Stimulated activated CD4-positive, alpha-beta T cell treated with anti-CD3 and anti-CD28 coated beads, Interleukin-4, amount 100 ng/mL, for 48 hours (primary cell): ENCODE measurements around the gene IFNW1.
"Not testable (repeated sequence)": the region's sequence is repeated elsewhere in the genome, so short reads cannot be mapped to it uniquely, and the experiment has no call there.

Experiments used
- DNase-seq, 2 donors: peaks; one replicate each; pipeline ENCODE4 v3.0.0-alpha.2; 2020; ENCODE audit warnings: low read depth in 2 of 2

IFNW1 gene

DNA sequence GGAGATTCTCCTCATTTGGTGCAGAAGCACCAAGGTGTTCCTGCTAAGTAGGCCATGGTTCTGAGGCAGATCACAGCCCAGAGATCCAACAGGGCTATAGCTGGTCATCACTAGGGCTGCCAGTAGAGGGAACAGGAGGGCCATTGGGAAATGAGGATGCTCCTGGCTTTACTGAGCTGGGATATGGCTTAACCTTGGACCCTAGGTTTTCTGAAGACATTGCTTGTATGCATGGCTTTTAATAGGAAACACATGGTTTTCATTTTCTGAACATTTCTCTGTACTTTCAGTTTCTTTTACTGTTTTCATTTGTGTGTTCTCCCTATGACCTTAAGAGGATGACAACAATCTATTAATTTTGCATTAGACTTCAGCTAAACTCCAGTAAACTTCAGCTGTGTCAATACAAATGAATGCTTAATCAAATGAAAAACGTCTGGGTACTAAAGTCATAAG is at the start of gene IFNW1:
Gene IFNW1, minus strand, starts transcription at position 406 of the 456 bp plus-strand sequence. Its CDS starts 262 bp downstream, at position 144.
- no peak for DNase-seq

DNA sequence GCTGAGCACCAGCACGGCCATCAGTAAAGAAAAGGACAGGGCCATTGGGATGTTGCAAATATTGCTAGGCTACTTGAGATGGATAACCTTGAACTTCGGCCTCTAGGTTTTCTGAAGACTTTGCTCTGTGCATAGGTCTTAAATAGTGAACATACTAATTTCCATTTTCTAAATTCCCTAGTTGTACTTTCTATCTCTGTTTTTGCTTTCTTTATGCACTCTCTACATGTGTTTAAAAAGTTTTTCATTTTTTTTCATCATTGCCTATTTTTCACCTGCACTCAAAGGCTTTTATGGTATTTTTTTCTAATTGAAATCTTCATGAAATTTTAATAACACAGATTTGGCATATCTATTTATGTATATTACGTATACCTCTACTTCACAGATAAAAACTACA is 45.9 kb upstream of the IFNW1 start, which contains the start of gene IFNA4:
Gene IFNA4, minus strand, starts transcription at position 101 of the 400 bp plus-strand sequence. Its CDS starts 56 bp downstream, at position 45.
- not testable (repeated sequence) for DNase-seq

DNA sequence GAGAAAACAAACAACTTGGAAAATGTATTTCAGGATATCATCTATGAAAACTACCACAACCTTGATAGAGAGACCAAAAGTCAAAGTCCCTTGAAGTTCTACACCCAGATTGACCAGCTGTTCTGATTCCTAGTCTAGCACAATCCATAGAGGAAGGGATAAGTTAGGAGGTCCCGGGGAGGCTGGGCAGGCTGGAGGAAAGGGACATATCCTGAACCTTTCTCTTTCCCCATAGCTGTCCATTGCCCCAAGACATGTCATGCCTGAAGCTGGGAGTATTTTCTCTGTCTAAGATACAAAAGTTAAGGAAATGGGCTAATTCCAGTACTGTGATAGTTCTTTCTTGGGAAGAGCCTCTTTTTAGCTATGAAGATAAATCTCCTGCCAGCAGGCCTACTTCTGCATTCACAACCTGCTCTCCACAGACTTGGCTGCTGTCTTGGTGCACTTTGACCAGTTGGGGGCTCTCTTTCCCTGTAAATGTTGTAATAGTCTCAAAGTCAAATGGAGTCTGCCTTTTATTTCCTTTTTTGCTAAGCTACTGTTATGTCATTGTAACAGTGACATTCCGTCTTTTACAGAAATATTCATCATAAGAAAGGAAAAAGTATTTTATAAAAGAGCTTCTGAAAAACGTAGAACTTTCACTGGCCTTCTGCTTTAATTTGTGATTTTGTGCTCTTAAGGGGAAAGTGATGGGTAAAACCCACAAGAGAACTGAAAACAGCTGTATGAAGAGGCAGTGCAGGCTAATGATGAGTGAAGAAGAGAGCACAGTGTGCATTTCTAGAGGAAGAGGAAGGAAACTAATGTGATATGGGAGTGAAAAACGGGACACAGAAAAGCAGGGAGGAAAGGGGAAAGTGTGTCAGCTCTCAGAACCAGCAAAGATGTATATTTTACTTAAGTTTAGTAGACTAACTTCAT is 41.4 kb upstream of the IFNW1 start:
- not testable (repeated sequence) for DNase-seq

DNA sequence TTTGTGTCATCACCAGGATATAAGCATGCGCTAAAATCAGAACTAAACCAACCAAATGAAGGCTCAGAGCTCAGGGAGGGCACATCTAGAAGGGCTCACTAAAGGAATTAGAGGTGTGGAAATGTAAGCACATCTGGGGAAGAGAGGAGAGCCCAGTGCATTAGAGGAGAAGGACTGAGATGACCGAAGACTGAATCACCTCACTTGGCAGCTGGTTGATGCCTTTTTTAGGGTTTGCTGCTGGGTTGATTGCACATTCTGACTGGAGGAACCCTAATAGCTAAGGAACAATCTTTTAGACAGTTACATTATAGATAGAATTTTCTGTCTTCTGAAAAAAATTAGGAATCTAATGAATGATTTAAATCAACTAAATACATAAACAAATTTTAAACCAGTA is 33.0 kb upstream of the IFNW1 start:
- DNase-seq, result no peak

DNA sequence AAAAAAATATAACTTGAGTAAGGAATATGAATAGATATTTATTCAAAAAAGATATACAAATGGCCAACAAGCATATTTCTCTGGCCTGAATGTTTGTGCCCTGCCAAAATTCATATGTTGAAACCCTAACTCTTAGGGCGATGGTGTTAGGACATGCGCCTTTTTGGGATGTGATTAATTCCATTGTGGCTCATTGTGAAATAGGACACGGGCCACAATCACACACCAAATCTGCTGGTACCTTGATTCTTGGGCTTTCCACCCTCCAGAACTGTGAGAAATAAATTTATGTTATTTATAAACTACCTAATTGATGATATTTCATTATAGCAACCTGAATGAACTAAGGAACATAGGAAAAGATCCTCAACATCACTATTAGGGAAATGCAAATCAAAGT is 30.5 kb upstream of the IFNW1 start:
- no peak for DNase-seq

DNA sequence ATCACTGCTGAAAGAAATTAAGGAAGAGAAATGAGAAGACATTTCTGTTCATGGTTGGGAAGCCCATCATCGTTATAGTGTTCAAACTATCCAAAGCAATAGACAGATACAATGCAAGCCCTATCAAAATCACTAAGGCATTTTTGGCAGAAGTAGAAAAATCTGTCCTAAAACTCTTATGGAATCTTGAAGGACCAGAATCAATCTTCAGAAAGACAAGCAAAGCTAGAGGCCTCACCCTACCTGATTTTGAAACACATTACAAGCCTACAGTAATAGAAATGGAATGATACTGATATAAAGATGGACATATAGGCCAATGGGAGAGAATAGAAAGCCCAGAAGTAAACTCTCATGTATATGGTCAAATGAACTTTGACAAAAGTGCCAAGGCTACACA is 29.7 kb upstream of the IFNW1 start:
- DNase-seq, result no peak

DNA sequence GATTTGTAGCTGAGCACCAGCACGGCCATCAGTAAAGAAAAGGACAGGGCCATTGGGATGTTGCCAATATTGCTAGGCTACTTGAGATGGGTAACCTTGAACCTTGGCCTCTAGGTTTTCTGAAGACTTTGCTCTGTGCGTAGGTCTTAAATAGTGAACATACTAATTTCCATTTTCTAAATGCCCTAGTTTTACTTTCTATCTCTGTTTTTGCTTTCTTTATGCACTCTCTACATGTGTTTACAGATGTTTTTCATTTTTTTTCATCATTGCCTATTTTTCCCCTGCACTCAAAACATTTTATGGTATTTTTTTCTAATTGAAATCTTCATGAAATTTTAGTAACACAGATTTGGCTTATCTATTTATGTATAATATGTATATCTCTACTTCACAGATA is 24.9 kb upstream of the IFNW1 start, which contains the start of gene IFNA21:
Gene IFNA21, minus strand, starts transcription at position 101 of the 400 bp plus-strand sequence. Its CDS starts 48 bp downstream, at position 53.
- DNase-seq, result not testable (repeated sequence)

DNA sequence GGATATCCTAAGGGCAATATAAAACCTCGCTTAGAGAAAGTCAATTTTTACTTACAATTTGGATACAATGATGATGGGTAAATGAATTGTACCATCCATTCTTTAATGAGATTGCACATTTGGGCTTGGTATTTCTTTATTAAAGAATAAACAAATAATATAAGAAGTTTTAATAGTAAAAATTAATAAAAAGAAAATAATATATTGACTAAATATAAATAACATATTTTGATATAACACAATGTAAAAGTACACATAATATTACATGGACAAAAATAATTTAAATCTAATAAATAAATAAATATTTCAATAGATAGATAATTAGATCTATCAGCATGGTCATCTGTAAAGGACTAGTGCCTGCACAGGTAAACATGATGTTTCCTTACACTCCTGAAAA is 23.9 kb upstream of the IFNW1 start:
- no peak for DNase-seq

DNA sequence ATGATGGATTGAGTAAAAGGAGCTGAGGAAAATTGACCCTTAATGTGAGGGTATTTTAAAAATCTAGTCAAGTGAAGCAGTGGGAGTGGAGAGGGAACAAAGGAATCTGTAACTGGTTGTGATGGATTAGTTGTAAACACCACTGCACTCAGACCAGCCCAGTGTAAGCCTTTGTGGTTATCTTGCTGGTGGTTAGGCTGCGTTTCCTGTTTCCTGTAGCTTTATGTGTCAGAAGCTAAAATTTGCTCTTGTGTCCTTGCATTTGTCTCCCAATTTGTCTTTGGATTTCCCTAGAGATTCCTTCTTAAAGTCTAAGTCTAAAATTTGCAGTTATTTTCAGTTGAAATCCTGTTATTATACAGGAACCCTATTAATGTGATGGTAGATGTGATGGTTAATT is 18.5 kb upstream of the IFNW1 start:
- DNase-seq, result no peak

DNA sequence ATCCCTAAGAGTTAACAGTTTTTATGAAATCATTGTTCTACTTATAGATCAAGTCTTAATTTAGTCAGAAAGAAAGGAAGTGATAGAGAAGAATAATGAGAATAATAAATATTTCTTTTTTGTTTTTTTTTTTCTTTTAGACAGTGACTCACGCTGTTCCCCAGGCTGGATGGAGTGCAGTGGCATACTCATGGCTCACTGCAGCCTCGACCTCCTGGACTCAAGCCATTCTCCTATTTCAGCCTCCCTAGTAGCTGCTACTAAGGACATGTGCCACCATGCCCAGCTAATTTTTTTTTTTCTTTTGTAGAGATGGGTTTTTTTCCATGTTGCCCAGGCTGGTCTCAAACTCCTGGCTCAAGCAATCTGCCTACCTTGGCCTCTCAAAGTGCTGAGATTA is 13.9 kb upstream of the IFNW1 start:
- no peak for DNase-seq

DNA sequence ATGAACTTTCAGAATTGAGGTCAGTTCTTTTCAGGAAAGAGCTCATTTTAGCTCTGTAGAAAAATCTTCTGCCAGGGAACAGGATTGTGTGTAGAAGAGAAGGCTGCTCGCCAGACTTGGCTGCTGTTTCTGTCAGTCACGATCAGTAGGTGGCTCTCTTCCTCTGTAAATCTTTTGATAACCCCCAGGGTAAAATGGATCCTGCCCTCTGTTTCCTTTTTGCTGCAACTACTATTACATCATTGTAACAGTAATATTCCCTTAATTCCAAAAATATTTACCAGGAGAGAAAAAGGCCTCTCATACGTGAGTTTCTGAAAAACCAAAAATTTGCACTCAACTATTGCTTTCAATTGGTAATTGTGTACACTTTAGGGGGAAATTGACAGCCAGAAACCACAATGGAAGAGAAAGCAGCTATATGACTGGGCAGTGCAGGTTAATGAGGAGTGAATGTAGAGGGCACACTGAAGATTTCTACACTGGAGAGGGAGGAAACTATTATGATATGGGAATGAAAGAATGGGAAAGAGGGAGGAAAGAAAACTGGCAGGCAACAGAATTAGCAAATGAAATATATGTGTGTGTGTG is 12.5 kb upstream of the IFNW1 start:
- no peak for DNase-seq

DNA sequence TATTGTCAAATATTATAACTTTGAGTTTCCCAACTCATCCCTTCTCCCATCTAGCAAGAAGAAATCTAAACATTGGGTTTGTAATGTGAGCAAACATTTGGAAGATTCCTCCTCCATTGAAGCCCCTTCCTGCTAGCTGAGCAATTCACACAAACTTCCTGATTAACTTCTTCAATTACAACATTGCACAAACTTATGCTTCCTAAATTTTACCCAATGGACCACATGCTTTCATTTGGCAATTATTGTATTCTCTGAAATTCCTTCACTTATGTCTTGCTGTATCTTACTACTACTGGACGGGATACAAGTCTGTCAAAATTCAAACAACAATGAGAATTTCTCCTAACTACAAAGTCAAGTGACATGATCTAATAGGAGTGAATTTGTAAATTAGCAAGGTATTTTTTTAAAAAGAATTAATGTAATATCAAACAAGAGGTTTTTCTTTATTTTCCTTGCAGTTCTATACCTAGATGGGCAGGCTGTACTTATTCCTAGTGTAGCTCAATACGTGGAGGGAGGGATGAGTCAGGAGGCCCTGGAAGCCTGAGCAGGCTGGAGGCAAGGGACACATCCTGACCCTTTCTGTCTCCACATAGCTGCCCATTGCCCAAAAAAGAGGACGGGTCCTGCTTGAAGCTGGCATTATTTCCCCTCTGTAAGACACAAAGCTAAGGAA is 11.8 kb upstream of the IFNW1 start:
- DNase-seq, result no peak

DNA sequence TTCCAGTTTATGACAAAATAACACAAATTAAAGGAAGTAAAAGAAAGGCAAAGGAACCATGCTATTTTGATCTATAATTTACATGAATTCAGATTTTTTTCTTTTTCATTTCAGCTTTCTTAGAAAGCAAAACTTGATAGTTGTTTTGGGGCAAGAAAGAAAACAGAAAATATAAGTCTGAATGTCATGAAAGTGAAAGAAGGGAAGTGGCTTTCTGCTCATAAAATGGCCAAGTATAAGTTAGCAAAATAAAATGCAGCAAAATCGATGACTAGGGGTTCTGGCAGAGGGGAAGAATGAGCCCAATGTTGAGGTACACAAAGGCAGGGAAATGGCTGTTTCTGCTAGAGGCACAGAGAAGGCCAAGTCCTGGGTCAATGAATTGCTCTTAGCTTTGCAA is 3.0 kb upstream of the IFNW1 start:
- DNase-seq, result no peak

DNA sequence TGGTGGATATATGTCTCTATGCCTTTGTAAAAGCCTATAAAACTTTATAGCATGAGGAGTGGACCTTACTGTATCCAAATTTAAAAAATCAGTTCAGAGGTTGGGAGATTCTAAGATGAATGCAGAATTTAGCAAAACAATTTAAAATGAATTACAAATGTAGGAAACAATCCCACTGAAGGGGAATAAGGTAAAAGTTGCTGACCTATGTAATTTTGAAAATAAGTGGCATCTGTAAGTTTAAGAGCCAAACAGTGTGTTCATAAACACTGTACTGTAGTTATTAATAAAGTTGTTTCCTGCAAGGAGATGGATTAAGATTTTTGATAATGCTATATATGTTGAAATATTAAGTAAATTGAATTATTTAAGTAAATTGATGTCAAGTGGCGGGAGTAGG is 4.6 kb downstream of the IFNW1 start:
- no peak for DNase-seq

DNA sequence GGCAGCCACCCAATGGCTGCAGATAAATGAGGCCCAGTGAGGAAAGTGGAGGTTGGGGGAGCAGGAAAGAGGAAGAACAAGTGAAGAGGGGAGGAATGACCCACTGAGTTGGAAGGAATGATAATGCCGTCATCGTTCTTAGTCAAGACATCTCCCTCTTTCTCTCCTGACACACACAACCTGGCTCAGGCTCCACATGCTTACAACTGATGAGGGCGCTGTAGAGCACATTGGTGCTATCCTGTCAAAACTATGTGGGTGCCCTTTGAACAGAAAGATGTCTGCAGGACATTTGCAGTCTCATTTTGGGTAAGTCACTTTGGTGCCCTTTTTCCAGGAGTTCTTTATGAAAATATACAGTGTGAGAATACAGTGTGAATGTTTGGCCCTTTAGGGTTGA is 5.9 kb downstream of the IFNW1 start:
- no peak for DNase-seq

DNA sequence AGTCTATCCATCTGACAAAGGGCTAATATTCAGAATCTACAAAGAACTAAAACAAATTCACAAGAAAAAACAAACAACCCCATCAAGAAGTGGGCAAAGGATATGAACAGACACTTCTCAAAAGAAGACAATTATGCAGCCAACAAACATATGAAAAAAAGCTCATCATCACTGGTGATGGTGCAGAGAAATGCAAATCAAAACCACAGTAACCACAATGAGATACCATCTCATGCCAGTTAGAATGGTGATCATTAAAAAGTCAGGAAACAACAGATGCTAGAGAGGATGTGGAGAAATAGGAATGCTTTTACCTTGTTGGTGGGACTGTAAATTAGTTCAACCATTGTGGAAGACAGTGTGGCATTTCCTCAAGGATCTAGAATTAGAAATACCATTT is 13.4 kb downstream of the IFNW1 start:
- DNase-seq, result not testable (repeated sequence)

DNA sequence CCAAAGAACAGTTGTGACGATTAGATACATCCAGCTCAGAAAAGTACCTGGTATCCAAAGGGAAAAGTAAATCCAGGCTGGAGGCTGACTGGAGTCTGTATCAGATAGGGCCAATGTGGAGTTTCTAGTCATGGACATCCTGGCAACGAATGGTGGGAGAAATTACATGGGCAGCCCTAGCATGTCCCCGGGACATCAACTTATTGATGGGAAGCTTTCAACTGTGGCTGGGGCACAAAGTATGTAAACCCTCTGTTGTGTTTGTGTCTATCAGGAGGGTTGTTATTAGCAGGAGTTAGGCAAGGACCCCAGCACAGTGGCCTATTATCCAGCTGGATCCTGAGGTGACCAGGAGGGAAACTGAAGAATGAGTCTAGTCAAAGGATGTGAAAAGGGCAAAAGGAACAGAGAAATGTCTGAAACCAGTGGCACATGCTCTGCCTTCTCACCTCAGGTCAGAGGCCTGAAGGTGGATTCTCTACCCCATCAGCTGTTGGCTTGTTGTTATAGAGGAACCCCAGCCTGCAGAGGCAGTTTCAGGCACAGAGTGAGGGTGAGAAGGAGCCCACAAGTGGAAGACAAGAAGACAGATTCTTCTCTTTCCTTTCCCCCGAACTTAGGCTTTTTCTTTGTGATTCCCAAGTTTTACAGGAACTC is 19.9 kb downstream of the IFNW1 start:
- no peak for DNase-seq

DNA sequence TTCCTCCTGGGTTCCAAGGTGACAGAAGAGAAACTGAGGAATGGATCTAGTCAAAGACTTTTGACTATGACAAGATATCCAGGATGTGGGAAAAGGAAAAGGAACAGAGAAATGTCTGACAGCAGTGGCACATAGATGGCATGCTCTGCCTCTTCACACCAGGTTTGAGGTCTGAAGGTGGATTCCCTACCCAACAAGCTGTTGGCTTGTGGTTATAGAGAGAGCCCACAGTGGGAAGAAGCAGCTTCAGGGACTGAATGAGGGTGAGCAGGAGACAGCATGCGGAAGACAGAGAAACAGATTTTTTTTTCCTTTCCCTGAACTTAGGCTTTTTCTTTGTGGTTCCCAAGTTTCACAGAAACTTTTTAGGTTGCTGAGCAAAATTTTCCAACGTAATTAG is 20.6 kb downstream of the IFNW1 start:
- no peak for DNase-seq

DNA sequence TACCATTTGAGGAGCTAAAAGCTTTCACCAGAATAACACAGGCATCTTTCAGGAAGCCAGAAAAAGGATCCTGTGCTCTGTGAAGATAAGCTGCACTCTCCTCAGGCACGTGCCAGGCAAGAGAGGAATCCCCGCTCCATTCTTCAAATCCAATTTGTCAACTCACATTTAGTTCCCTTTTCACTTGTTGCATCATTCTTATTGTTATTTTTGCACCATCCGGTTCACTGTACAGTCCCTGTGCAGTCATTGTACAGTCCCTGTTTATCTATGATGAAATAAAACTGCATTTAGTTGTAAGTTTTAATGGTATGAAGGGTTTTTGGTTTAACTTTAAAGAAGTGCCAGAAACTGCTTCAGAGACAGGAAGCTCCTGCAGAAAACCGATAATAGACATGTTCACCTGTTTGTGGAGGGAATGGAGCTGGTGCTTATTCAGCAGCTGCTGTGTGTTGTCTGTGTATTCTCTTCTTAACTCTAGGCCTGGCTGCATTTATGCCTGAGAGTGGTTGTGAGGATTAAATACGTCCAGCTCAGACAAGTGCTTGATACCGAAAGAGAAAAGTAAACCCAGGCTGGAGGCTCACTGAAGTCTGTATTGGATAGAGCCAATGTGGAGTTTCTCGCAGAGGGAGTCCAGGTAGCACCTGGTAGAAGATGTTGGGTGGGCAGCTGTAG is 22.4 kb downstream of the IFNW1 start:
- no peak for DNase-seq

DNA sequence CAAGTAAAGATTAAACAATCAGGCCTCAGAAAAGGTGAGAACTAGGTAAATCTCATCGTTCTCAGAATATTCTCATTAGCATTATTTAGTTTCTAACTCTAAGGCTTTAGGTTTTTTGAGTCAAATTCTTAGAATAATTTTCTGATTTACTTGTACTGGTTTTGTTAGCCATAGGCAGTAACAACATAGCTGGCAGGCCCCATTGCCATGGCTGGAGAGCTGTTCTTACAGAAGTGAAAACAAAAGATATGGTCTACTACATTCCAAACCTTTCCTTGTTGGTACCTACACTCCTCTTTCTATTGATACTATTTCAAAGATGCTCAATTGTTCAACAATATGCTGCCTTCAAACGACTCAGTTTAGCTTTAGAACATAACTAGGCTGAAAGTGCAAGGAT is 27.3 kb downstream of the IFNW1 start:
- no peak for DNase-seq
